A204.1 (cell line): ENCODE measurements around the gene LENG8.

Experiments
- FAIRE-seq: peaks from 2 replicates; lab custom pipeline; 2012; peaks lifted over from hg19 to GRCh38; lab: Jason Lieb, UNC

LENG8 gene

DNA sequence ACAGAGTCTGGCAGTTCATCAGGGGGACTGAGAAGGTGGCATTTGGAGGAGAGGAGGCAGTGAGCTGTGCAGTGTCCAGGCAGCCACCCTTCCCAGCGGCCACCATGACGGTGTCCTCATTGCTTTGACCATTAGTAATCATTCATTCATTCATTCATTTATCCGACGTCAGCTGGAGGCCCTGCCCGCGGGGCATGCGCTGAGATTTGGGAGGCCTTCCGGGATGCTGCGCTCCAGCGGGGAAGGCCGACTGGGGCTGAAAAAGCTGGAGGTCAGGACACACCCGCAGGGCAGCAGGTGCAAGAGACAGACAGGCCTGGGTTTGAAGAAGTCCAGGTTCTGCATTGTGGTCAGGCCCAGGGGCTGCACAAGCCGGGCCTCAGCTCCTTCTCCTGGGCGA, 24.8 kb upstream of the LENG8 start:
- FAIRE-seq = no peak

GRCh38 chr19:54424660-54425381, 24.2 kb upstream of the LENG8 start:
- FAIRE-seq = no peak

DNA sequence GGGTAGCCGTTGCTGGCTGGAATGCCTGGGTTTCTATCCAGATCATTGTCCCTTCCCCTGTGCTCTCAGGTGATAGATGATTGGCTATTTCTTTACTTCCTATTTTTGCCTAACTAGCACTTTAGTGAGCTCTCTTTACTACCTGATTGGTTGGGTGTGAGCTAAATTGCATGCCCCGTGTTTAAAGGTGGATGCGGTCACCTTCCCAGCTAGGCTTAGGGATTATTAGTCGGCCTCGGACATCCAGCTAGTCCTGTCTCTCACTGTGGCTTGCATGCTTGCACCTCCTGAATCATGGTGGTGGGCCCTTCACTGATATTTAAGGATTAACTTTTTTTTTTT, 23.6 kb upstream of the LENG8 start:
- no peak for FAIRE-seq

DNA sequence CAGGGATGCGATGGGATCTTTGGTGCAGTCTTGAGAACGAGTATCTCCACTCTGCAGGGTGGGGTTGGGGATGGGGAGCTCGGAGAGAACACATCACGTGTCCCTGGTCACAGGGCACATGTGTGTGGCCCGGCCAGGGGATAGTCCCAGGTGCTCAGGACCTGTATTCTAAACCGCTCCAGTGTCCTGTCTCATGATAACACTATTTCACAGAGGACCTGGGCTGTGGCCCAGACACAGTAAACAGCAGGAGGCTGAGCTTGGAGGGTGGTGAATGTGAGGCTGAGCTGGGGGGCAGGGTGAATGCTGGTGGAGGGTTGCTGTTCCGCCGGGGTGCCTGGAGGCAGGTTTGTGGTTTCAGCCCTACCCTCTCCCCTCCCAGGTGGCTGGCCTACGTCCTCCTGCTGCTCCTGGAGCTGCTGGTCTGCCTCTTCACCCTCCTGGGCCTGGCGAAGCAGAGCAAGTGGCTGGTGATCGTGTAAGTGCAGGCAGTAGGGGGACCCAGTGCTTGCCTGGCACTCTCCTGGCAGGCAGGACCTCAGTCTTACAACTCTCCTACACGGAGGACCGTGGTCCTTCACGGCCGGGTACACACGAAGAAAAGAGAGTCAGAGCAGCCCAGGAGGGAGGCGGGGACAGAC, 22.6 kb upstream of the LENG8 start:
- no peak for FAIRE-seq

- FAIRE-seq = no peak
Observed at GRCh38 chr19:54427586-54427985, 21.4 kb upstream of the LENG8 start.

DNA sequence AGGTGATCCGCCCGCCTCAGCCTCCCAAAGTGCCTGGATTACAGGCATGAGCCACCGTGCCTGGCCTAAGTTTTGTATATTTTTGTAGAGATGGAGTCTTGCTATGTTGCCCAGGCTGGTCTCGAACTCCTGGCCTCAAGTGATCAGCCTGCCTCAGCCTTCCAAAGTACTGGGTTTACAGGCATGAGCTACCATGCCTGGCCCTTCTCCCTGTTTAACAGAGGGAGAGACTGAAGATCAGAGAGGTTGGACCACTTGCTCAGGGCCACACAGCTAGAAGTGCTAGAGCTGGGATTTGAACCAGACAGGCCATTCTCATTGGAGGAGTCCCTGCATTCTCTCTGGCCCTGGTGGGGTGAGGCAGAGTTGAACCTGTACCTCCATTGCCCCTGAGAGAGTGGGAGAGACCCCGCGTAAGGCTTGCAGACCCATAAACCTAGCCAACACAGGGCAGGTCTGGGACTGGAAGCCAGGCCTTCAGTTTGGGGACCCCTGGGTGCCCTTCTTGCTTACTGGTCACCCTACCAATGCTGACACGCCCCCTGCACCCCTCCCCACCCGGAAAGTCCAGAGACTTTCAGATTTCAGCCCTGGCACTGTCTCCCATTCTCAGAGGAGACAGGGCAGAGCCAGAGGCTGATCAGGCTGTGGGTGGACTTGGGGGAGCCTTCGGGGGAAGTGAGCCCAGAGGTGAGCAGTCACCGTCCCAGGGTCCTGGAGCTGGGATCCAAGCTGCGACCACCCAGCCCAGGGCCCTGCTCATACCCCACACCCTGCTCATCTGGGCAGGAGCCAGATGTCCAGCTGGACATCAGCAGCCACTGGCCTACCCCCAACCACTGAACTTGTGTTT, 20.4 kb upstream of the LENG8 start:
- no peak for FAIRE-seq

DNA sequence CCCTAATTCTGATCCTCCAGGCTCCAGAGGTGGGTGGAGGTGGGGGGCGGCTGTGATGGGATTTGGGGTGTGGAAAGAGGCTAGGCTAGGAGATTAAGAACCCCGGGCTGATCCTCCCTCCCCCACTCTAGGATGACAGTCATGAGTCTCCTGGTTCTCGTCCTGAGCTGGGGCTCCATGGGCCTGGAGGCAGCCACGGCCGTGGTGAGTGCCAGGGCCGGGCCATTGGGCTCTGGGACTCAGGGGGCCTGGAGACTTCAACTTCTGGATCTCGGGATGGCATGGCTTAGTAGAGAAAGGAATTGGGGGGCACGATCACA, 19.9 kb upstream of the LENG8 start:
- FAIRE-seq = no peak

- no peak for FAIRE-seq
Observed at GRCh38 chr19:54429545-54430227, 19.3 kb upstream of the LENG8 start.

DNA sequence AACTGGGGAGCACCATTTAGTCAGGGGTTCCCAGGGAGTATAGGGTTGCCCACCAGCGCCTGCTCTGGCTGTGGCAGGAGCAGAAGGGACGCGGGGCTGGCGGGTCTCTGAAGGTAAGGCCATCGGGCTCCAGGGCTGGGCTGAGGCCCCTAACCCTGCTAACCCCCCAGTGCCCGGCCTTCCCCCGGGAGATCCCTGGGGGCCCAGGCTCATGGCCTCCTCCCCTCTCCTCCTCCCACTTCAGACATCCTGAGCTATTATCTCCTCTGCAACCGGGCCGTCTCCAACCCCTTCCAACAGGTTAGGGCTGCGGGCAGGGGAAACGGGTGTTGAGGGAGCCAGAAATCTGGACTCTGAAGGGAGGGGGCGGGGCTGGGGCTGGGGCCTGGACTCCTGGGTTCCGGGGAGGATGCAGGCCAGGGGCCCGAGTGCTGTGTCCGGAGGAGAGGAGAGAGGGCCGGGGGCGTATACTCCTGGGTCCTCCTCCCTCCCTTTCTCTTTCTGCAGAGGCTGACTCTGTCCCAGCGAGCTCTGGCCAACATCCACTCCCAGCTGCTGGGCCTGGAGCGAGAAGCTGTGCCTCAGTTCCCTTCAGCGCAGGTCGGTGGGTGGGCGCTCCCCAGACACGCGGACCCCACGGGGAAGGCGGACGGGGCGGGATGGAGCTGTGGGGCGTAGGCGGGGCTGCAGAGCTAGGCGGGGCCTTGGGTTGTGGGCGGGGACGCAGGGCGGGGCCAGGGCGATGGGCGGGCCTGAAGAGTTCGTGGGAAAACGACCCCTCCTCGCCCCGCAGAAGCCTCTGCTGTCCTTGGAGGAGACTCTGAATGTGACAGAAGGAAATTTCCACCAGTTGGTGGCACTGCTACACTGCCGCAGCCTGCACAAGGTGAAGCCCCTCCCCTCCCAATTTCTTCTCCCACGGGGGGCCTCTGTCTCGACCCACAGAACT, 18.4 kb upstream of the LENG8 start:
- FAIRE-seq = no peak

DNA sequence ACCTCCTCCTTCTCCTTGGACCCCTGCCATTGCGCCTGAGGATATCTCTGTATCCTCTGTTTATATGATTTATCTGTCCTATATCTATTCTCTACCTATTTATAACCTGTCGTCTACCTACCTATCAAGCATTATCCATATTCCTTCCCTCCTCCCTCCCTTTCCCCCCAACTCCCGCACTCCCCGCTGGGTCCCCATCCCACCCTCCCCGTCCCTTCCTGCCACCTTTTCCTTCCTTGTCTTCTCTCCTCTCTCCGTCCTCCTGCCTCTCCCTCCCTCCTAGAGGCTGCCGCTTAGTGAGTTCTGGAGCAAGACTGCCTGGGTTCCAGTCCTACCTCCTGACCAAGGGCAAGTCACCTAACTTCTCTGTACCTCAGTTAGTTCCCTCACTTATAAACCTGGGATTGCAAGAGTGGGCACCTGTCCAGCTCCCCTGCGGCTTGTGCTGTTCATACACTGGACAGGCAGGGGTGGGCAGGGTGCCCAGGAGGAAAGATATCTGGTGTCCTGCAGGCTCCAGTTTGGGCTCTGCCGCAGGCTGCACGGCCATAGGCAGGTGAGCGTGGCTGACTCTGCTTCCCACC, 17.7 kb upstream of the LENG8 start:
- no peak for FAIRE-seq

- no peak for FAIRE-seq
Observed at GRCh38 chr19:54432144-54432738, 16.8 kb upstream of the LENG8 start.

DNA sequence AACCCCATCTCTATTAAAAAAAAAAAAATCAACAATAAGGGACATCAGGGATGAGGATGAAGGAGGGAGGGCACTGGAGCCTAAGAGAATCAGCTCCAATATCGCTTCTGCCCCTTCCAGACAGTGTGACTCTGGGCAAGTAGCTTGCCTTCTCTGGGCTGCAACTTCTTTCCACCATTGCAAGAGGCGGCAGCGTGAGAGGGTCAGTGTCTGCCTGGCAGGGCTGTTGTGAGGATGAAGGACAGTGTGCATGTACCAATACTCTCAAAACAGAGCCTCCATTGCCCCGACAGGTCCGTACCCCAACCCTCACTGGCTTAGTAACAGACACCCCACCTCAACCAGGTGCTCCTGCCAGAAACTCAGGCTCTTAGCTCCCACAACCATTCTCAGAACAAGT, 15.3 kb upstream of the LENG8 start:
- no peak for FAIRE-seq

DNA sequence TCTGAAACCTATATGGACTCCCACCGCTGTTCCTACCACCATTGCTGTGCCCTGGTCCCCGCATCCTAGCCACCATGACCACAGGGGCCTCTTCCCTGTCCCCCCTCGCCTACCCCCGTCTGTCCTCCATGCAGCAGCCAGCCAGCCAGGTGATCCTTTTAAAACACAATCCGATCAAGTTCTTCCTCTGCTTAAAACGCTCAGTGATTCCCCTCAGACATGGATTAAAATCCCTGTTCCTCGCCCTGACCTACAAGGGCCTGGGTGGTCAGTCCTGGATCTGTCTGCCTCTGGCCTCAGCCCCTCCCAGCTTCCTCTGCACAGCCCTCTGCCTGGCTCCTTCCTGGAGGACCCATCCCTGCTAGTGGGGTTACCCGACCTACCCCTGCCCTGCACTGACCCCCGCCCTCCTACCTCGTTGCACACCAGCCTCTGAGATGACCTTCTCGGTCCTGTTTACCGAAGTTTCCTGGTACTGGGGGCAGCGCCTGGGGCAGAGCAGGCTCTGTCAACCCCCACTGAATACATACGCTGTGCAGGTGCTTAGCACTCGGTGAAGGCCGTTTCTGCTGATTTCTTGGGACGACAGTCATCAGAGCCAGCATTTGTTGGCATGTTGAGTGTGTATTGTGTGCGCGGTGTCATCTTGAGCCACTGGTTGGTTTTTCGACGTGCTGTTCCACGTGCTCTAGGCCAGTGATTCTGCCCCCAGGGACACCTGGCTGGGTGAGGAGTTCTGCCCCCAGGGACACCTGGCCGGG, 14.7 kb upstream of the LENG8 start:
- no peak for FAIRE-seq

GRCh38 chr19:54434873-54435214, 14.2 kb upstream of the LENG8 start:
- FAIRE-seq = no peak

- no peak for FAIRE-seq
Observed at GRCh38 chr19:54435551-54436016, 13.4 kb upstream of the LENG8 start.

DNA sequence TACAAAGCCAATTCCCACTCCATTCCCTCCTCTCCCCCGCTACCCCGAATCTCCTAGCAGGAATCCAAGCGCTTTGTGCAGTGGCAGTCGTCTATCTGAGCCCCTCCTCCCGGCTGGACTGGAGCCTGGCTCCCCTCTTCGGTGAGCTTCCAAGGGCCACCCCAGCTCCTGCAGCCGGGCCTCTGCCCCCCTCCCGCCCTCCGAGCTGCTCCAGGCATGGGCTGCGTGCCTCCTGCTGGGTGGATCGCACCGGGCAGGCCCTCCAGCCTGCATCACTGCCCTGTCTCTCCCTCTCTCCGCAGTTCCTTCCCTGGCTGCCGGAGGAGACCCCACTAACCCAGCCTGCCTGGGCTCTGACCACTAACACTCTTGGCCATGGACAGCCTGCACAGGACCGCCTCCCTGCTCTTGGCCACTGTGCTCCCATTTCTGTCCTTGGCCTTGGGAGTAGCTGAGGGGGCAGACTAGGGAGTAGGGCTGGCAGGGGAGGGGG, 12.9 kb upstream of the LENG8 start:
- no peak for FAIRE-seq

- FAIRE-seq = no peak
Observed at GRCh38 chr19:54436628-54437252, 12.3 kb upstream of the LENG8 start.

- no peak for FAIRE-seq
Observed at GRCh38 chr19:54439174-54439851, 9.7 kb upstream of the LENG8 start.

- no peak for FAIRE-seq
Observed at GRCh38 chr19:54440641-54441040, 8.4 kb upstream of the LENG8 start.
